GM18867 (cell line): ENCODE results near the gene SLC13A3.

Experiments used
- ATAC-seq: cut with Tn5 transposase; IDR thresholded peaks from one replicate; pipeline ENCODE4 v1.9.1; 2021; ENCODE audit warnings: mild to moderate bottlenecking, moderate library complexity; ENCODE audit not compliant: unreplicated experiment

The SLC13A3 gene

DNA sequence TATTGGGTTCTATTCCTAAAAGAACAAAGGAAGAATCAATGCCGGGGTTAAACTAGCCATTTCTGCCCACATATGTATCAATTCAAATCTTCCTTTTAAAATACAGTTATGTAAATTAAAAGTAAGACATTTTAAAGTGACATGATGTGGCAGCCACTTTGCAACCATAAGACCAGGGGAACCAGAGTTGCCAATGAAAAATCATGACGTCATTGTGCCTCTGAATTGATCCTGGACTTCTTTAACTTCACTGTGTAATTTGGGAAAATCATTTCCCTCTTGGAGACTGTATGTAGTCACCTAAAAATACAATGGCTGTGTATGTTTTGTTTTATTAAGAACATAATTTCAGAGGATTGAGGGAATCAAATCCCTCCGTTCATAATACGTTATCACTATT lies 42.2 kb downstream of the SLC13A3 start:
- no peak for ATAC-seq

DNA sequence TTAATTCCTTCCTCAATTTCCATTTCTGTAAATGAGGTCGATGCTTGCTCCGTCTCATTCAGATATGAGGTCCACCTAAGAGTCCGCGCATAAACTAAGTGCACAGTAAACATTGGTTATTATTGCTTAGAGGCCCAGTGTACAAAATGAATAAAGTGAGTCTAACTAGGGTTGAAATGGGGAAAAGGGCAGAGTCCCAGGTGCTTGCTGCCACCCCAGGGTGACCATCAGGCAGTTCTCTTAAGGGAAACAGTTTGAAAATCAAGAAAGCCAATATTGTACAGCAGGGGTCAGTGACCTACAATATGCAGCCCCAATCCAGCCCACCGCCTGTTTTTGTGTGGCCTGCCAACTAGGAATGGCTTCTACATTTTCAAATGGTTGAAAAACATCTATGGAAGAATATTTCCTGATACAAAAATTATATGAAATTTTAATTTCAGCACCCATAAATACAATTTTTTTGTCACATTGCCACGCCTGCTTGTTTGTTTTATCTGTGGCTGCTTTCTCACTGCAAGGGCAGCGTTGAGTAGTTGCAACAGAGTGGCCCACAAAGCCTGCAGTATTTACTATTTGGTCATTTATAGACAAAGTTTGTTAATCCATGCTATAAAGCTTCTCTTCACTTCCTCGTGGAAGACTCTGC lies 43.3 kb downstream of the SLC13A3 start:
- no peak for ATAC-seq

DNA sequence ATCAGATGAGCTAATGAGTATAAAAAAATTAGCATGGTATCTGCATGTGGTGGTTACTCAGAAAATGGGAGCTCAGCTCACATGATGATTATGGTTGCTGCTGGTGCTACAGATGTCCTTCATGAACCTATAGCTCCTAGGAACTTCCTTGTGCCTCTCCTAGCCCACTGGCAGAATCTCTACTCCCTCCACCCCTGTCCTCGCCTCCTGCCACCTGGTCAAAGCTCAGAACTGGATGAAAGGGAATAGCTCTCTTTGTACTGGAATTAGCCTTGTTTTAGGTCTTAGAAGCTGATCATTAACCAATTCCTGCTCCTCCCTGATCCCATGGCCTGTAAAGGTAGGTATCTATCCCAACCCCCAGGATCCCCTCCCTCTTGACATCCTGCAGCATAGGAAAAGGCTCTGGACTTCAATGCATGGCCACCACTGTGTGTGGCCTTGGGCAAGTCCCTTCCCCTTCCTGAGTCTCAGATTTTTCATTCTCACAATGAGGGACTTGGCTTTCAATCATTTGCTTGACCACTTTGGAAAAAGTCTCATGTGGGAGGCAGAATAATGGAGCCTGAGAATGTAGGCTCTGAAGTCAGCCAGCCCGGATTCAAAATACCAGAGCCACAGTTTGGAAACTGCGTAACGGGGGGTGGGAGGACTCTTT lies 43.9 kb downstream of the SLC13A3 start:
- ATAC-seq: no peak

DNA sequence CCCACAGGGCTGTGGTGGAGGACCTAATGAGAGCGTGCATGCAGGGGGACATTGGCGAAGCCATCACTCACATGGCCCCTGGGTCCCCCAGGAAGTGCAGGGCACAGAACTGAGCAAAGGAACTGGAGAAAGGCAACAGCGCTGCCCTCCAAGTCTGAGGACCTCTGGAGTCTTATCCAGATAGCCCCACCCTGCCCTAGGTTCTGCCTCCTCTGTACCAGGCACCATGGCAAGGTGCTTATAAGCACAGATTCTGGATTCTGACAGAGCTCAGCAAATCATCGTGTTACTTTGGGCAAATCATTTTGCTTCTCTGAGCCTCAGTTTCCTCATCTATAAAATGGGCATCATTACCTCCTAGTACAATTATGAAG lies 44.5 kb downstream of the SLC13A3 start:
- ATAC-seq: no peak

DNA sequence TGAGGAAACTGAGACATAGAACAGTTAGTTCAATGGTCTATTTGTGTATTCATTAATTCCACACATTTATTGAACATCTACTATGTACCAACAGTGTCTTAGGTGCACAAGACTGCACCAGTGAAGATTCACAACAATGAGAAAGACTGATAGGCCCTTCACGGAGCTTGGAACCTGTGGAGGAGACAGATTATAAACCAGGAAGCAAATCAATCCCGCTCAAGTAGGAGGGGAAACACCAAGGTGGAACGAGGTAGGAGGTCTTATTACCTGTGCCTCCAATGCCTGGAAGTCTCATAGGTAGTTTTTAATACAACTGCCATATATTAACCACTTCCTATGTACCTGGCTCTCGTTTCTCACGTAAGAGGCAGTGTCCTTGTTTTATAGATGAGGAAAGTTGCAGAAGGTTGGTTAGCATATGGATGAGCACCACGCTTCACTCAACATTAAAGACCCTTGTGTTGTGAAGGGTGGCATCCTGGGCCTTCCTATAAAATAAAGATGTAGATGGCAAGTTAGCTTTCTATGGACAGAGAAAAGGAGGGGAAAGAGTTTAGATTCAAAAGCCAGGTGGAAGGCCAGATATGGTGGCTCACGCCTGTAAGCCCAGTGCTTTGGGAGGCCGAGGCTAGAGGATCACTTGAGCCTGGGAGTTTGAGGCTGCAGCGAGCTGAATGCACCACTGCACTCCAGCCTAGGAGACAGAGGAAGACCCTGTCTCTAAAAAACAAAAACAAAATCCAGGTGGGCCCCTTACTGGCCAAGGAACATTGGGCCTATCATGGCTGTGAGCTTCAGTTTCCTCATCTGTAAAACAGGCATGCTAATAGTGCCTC lies 45.1 kb downstream of the SLC13A3 start:
- ATAC-seq: no peak

DNA sequence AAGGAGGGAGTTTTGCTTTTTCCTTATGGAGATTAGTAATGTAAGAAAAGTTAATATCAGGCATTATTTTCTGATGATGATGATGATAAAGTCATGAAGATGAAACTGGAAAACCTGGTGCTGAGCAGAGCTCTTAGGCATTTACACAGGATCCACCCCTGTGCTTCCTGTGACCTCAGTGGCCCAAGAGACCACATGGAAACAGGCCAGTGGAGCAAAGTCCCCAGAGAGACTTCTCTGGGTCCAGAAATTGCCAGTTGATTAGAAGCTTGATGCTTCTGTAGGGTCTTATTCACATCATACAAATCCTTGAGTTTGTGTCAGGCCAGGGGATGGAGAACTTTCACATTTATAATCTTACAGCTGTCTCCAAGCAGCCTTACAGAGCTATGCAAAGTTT lies 46.1 kb downstream of the SLC13A3 start:
- ATAC-seq: no peak

DNA sequence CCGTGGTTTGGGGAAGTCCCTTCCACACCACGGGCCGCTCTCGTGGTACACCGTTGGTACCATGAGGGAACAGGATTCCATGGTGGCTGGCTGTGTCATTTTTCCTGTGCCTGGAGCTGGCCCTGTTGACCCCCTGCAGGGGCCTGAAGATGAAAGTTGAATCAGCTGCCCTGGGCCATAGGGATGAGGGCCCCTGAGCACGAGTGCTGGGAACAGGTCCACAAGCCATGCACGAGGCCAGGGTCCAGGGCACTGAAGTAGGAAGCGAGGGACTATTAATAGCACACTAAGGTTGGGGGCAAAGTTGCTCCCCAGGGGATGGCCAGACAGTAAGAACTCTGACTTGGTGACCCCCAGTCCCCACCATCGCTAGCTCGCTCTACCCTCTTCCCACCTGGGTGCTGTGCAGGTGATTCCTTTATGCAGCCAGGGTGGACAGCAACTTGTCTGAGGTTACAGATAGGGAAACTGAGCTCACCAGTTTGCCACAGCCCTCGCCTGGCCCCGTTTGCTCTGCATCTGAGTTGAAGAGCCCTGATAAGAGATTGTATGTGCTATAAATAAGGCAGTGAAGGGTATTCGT lies 46.6 kb downstream of the SLC13A3 start:
- no peak for ATAC-seq

DNA sequence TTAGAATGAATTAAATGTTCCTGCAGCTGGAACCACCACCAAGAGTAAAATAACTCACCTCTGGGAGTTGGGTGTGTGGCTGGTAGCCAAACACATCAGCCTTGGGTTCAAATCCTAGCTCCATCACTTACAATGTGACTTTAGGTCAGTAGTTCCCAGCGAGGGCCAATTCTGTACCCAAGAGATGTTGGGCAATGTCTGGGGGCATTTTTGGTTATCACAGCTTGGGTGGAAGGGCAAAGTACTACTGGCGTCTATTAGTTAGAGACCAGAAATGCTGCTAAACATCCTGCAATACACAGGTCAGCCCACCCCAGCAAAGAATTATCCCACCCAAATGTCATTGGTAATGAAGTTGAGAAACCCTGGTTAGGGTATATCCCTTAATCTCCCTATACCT lies 48.8 kb downstream of the SLC13A3 start:
- no peak for ATAC-seq

DNA sequence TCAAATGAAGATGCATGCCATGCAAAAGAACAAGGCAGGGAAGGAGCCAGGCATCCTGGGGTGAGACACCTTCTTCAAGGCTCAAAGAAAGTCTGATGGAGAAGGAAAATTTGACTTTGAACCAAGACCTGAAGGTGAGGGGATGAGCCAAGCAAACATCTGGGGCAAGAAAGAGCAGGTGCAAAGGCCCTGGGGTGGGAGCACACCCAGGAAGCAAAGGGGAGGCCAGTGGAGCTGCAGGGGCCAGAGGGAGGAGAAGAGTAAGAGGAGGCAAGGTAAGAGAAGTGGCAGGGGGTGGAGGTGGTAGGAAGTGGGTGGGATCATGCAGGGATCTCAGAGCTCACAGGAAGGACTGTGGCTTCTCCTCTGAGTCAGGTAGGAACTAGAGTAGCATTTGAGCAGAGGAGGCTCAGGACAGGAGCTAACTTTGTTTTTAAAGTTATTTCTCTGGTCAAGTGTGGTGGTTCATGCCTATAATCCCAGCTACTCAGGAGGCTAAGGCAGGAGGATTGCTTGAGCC lies 49.6 kb downstream of the SLC13A3 start:
- ATAC-seq: no peak

DNA sequence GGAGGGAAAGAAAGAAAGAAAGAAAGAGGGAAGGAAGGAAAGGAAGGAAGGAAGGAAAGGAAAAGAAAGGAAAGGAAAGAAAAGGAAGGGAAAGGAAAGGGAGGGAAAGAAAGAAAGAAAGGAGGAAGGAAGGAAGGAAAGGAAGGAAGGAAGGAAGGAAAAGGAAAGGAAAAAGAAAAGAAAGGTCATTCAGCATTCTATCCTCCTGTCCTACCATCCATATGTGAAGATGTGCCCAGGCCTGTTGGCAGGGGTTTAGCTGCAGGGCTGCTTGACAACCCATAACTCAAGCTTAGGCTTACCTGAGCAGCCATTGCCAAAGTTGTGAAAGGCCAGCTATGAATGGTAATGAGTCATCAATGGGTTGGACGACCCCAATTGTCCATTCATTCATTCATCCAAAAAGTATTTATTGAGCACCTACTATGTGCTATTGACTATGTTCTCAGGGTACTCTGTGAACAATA lies 50.9 kb downstream of the SLC13A3 start:
- no peak for ATAC-seq

DNA sequence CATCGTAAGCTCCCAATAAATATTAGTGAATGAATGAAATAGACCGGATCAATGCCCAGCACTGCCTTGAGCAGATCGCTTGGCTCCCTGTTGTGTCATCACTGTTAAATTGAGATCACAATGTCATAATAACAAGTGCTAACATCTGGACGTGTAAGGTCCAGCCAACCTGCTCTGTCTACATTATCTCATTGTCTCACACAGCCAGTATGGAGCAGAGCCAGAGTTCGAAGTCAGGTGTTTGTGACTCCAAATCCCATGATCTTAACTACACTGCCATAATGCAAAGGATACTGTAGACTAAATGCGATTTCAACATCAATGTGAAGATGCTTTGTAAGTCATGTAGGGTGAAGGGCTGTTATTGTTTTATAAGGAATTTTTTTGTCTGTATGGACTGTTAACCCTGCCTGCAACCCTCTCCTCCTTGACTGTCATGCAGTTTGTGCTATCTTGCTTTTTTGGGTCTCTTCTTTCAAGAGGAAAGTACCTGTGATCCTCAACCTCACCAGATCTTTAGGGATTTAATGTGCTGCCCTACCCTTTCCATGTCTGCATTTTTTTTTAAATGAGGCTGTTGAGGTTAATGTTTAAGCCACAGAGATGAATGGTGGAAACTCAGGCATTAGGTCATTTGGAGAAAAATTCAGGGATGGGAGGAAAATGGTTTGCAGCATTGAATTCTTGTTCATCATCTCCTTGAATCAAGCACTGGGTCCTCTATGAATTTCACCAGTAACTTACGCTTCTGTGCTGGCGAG lies 51.9 kb downstream of the SLC13A3 start:
- ATAC-seq: no peak

DNA sequence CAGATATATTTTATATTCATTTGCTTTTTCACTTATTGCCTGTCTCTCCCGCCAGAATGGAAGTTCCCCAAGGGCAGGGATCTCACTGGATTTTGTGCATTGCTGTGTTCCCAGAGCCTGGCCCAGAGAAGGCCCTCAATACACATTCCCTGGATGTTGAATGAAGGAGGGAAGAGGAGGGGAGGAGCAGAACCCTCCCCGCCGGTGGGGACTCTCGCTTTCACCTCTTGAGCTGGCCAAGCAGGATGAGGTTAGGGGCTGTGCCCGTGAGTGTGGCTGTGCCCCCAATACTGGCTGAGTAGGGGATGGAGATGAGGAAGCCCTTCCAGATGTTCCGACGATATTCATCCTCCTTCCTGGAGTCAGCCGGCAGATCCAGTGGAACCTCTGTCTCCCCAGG lies 55.3 kb downstream of the SLC13A3 start:
- ATAC-seq: no peak

DNA sequence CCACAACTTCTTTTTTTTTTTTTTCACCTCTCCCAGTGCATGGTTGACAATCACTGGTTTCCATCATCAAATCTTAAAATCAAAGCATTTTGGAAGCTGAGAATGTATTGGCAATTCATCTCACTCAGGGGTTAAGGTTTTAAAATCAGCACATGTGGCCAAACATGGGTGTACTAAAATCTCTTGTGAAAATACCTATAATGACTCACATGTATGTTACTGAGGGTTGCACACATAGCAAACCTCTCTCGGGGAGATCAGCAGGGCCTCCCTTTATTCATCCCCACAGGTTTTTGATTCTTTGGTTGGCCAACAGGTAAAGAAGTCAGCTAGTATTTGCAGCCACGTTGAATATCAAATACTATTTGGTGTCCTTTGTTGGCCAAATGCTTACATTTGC lies 56.5 kb downstream of the SLC13A3 start:
- no peak for ATAC-seq

DNA sequence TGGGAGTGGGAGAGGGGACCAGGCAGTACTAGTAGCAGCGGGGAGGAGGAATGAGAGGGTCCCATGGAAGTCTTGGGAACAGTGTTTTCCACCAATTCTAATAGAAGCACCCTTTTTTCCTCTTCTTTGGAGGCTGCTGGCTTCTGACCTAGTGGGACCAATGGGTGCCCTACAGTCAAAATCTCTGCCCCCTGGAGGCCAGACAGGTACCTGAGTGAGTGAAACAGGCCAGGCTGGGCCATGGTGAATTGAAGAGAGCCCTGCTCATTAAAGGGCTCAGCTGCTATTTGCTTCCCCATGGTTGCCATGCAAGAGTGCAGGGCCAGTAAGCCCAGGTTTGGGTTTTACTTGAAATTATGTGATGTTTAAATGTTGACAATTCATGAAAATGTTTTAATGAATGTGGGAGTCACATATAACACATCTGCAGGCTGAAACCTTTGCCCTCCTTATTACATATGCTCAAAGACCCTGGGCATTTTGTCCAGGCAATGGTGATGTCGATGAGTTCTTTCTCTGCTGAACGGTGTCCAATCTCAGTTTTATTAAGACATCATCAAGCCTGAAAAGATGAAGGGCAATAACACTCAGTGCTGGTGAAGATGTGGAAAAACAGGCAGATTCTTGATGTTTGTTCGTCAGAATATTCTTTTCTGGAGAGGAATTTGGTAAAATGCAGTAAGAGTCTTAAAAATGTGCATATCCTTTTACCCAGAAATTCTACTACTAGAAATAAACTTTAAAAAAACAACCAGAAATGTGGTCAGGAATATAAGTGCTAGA lies 58.5 kb downstream of the SLC13A3 start:
- no peak for ATAC-seq

DNA sequence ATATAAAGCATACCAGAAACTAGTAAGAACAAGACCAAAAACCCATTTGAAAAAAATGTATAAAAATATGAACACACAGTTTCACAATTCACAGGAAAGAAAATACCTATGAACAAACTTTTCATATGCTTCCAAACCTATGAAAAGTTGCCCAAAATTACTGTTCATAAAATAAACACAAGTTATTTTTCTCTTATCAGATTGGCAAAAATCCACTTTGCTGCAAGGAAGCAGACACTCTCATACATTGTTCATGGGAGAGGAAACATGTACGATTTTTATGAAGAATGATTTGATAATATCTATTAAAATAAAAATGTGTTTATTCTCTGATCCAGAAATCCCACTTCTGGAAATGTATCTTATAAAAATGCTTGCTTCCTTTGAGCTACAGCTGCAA lies 60.8 kb downstream of the SLC13A3 start:
- no peak for ATAC-seq

DNA sequence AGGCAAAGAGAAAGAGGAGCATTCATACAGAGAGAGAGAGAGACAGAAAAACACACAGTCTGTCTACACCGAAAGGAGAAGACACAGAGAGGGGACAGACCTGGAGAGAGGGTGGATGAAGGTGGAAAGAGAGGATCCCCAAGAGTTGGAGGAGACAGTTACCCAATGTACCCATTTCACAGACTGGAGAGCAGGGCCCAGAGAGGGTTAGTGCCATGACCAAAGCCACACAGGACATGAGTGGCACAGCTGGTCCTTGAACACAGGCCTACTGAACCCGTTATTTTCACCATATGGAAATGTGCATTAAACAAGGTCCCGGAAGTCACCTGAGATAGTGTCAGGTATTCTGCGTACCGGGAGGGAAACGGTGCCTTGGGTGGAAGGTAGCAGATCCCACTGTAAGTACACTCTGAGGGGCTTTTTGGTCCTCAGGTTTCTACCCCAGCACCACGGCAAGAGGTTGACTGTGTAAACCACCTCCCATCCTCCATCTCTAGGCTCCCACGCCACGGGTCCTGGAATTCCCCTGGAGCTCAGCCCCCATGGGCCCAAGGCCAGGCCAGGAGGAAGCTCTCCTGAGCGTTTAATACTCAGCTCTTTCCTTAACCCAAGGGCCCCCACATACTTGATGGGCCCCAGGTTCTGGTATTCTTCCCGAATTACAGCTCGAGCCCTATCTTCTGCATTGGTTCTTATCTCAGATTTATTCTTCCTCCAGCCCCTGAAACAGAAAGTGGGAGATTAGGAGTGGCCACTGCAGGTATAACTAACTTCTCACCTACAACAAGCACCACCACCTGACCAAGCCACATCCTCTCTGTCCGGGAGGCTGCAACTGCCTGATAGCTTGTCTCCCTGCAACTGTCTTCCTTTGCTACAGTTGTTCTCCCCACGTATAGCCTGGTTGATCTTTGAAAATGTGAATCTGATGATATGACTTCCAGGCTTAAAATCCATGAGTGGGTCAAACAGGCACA lies 62.4 kb downstream of the SLC13A3 start:
- ATAC-seq: no peak

DNA sequence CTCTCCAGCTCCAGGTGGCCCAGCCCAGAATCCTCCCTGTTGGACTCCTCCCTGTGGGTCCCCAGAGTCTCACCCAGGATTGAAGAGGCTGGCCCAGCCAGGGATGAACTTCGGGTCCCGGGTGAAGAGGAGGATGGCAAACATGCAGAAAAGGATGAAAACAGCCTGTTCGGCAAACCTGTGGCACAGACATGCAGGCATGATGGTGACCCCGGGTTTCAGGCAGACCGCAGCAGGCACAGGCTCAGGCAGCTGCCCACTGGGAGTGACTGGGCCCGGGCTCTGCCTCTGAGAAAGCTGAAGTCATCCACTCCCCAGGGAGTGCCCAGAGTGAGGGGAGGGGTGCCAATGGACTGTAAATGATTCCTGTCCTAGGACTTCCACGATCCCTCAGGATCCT lies 63.3 kb downstream of the SLC13A3 start:
- no peak for ATAC-seq

DNA sequence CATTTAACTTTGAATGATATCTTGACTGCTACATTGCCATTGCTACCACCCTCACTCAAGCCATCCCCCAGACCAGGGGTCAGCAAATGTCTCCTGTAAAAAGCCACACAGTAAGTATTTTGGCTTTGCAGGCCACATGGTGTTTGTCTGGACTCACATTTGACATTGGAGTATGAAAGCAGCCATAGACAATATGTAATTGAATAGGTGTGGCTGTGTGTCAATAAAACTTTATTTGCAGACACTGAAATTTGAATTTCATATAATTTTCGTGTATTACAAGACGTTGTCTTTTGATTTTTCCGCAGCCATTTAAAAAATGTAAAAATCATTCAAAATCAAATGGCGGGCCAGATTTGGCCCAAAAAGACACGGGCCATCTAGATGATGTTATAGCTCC lies 64.5 kb downstream of the SLC13A3 start:
- ATAC-seq: no peak

DNA sequence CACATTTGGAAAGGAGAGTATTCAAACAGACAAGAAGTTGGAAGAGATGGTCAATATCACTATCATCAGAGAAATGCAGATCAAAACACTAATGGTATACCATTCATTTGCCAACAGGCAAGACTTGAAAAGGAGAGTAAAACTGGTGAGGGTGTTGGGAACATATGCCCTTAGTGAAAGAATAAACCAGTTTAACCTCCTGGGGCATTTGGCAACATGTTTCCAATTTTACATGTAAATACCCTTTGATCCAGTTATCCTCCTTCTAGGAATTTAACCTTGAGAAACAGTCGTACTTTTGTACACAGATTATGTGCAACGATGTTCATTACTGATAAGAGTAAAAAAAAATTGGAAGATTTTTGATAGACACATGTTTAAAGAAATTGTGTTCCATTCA lies 66.8 kb downstream of the SLC13A3 start:
- ATAC-seq: no peak
